ENCODE data around the gene NKD1.

The NKD1 gene

DNA sequence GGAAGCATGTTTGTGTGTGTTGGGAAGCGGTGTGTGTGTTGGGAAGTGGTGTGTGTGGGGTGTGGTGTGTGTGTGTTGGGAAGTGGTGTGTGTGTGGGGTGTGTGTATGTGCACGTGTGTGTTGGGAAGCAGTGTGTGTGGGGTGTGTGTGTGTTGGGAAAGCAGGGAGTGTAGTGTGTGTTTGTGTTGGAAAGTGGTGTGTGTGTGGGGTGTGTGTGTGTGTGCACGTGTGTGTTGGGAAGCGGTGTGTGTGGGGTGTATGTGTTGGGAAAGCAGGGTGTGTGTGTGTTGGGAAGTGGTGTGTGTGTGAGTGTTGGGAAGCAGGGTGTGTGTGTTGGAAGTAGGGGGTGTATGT lies 144.4 kb downstream of the NKD1 start:
- Histone ChIP-seq H3K9me3 (ENCODE audit: control insufficient read depth, low read length) (no peaks in the 10 kb centered on the region), H3K27me3 (replicated peaks; ENCODE audit: control insufficient read depth, insufficient read depth, low read length) (peaks cover 10% of the 10 kb centered on the region), H3K36me3 (ENCODE audit: control insufficient read depth, insufficient read depth, low read length, severe bottlenecking) (no peaks in the 10 kb centered on the region), H3K4me3 (ENCODE audit: low read length) (no peak overlapping the region), H3K4me1 (ENCODE audit: control insufficient read depth, insufficient read depth, low read length) (peaks cover 21% of the 10 kb centered on the region), H3K9ac (ENCODE audit: low read length) (no peak overlapping the region)
- DNase-seq (ENCODE audit: low read depth), result no peak

DNA sequence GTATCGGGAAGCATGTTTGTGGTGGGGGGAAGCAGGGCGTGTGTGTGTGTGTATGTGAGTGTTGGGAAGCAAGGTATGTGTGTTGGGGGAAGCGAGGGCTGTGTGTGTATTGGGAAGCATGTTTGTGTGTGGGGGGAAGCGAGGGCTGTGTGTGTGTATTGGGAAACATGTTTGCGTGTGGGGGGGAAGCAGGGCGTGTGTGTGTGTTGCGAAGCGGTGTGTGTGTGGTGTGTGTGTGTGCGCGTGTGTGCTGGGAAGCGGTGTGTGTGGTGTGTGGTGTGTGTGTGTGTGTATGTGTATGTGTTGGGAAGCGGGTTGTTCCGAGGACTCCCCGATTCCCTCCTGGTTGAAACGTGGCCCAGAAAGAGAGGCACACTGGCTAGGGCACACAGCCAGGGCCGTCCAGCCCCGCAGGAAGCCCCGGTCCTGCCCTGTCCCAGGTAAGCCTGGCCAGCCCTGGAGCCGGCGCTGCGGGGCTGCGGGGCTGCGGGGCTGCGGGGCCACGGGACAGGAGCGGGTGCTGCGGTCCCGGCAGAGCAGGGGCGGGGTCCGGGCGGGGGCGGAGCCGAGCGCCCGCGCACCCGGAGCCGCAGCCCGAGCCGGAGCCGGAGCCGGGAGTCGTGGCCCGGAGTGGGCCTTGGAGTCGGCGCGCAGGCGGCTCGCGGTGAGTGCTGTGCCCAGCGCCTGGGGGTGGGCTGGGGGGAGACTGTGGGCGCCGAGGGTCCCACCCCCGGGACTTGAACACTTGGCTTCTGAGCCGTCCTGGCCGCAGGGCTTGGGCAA lies 145.0 kb downstream of the NKD1 start, which contains the start of gene NOD2:
TSS of gene NOD2 (plus strand) at position 608 of the 783 bp plus-strand sequence. CDS start 5,890 bp downstream, outside the sequence.
- no peak for DNase-seq (ENCODE audit: low read depth)
- peak within 1 kb of the TSS; percentile 61 for H3K4me3 ChIP-seq (ENCODE audit: low read length)
- H3K9ac ChIP-seq (ENCODE audit: low read length), result peak within 1 kb of the TSS; percentile 45
- H3K36me3 ChIP-seq (ENCODE audit: control insufficient read depth, insufficient read depth, low read length, severe bottlenecking), result no peaks in the 10 kb centered on the region
- peaks cover 27% of the 10 kb centered on the region for H3K4me1 ChIP-seq (ENCODE audit: control insufficient read depth, insufficient read depth, low read length)
- no peaks in the 10 kb centered on the region for H3K9me3 ChIP-seq (ENCODE audit: control insufficient read depth, low read length)
- peaks cover 7% of the 10 kb centered on the region for H3K27me3 ChIP-seq (replicated peaks; ENCODE audit: control insufficient read depth, insufficient read depth, low read length)

DNA sequence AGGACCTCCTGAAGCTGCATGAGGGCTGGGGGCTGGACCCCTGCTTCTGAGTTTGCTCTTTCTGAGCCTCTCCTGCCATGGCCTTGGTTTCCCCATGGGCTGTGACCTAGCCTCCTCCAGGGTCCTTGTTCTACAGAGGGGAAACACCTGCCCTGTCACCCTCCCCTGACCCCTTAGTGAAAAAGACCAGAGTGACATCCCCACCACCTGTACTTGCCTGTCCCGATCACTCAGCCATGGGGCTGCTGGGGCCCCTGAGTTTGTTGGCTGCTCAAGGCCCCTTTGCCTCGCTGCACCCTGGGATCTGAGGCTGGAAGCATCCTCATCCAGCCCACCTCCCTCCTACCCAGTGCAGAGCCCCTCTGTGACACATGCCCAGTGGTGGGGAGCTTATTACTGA lies 146.0 kb downstream of the NKD1 start:
- no peak overlapping the region for H3K9ac ChIP-seq (ENCODE audit: low read length)
- peaks cover 7% of the 10 kb centered on the region for H3K27me3 ChIP-seq (replicated peaks; ENCODE audit: control insufficient read depth, insufficient read depth, low read length)
- H3K4me3 ChIP-seq (ENCODE audit: low read length), result no peak overlapping the region
- H3K36me3 ChIP-seq (ENCODE audit: control insufficient read depth, insufficient read depth, low read length, severe bottlenecking), result no peaks in the 10 kb centered on the region
- DNase-seq (ENCODE audit: low read depth), result no peak
- peaks cover 33% of the 10 kb centered on the region for H3K4me1 ChIP-seq (ENCODE audit: control insufficient read depth, insufficient read depth, low read length)
- H3K9me3 ChIP-seq (ENCODE audit: control insufficient read depth, low read length), result no peaks in the 10 kb centered on the region

DNA sequence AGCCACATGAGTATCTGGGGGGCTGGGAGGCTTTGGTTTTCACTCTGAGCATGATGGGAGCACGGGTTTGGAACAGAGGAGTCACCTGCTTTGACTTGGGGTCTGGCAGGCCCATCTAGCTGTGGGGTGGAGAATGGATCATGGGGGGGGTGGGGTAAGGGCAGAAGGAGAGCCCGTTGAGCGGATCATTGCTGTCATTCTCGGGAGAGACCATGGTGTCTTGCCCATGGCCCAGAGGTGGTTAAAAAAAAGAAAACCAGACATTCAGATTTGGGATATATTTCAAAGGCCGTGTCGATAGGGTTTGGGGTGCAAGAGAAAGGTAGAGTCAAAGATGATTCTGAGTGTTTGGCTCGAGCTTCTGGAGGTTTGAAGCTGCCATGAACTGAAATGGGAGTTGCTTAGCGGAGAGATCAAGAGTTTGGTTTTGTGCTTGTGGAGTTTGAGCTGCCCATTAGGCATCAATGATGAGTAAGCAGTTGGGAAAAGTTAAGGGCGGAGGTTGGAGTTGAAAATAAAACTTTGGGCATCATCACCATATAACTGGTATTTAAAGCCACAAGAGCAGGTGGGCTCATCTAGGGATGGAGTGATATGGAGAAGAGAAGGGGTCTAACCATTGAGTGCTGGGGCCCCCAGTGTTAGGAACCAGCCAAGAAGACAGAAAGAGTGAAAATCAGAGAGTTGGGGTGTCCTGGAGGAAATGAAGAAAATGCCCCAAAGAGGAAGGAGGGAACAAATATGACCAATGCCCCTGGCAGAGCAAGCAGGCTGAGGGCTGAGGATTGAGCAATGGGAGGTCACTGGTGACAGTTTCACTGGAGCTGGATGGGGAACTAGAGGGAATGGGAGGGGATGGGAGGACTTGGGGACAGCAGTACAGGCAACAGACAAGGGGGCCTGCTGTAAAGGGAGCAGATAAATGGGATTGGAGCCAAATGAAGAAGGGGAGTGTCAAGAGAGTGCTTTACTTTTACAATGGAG lies 147.1 kb downstream of the NKD1 start:
- H3K36me3 ChIP-seq (ENCODE audit: control insufficient read depth, insufficient read depth, low read length, severe bottlenecking), result no peaks in the 10 kb centered on the region
- H3K9ac ChIP-seq (ENCODE audit: low read length), result no peak overlapping the region
- no peaks in the 10 kb centered on the region for H3K9me3 ChIP-seq (ENCODE audit: control insufficient read depth, low read length)
- H3K4me1 ChIP-seq (ENCODE audit: control insufficient read depth, insufficient read depth, low read length), result peaks cover 41% of the 10 kb centered on the region
- H3K27me3 ChIP-seq (replicated peaks; ENCODE audit: control insufficient read depth, insufficient read depth, low read length), result peaks cover 7% of the 10 kb centered on the region
- no peak for DNase-seq (ENCODE audit: low read depth)
- no peak overlapping the region for H3K4me3 ChIP-seq (ENCODE audit: low read length)

DNA sequence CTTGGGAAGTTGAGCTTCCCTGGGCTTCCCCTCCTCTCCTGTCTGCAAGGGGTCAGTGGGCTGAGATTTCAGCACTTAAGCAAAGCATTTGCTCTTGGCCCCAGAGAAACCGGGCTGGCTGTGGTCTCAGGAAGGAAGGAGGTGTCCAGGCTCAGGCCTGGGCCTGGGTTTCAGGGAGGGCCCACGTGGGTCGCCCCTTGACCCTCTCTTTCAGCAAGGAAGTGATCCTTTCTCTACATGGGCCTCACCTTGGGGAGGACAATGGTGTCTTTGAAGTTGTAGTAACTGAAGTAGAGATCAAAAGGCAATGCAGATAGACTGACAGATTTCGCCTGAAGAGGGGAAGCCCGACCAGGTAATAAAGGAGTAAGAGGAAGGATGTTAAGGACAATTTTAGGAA lies 147.9 kb downstream of the NKD1 start:
- Histone ChIP-seq H3K4me1 (ENCODE audit: control insufficient read depth, insufficient read depth, low read length) (peaks cover 41% of the 10 kb centered on the region), H3K4me3 (ENCODE audit: low read length) (no peak overlapping the region), H3K9ac (ENCODE audit: low read length) (no peak overlapping the region), H3K9me3 (ENCODE audit: control insufficient read depth, low read length) (no peaks in the 10 kb centered on the region), H3K27me3 (replicated peaks; ENCODE audit: control insufficient read depth, insufficient read depth, low read length) (peaks cover 7% of the 10 kb centered on the region), H3K36me3 (ENCODE audit: control insufficient read depth, insufficient read depth, low read length, severe bottlenecking) (no peaks in the 10 kb centered on the region)
- no peak for DNase-seq (ENCODE audit: low read depth)

DNA sequence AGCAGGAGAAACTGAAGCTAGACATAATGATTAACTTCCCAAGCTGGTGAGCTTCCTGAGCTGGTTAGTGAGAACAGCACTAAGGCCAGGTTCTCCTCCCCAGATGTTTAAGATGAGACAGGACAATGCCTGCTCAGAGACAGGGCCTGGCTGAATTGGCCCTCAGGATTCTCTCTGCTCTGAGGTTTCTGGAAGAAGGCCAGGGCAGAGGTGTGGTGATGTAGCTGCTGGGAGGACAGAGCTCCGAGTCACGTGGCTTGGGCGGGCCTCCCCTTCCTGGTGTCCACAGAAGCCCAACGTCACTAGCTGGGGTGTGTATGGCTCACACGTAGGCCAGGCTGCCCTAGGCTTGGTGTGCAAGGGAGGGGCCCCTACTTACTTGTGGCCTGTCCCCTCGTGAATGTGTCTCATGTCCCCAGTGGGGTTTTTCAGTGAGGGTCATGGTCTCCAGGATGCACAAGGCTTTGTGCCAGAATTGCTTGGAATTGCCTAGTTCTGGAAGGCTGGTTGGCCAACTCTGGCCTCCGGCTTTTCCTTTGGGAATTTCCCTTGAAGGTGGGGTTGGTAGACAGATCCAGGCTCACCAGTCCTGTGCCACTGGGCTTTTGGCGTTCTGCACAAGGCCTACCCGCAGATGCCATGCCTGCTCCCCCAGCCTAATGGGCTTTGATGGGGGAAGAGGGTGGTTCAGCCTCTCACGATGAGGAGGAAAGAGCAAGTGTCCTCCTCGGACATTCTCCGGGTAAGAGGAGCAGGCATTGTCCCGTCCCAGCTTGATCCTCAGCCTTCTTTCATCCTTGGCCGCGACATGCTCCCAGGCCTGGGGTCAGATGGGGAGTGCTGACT lies 148.6 kb downstream of the NKD1 start:
- no peak for DNase-seq (ENCODE audit: low read depth)
- Histone ChIP-seq H3K36me3 (ENCODE audit: control insufficient read depth, insufficient read depth, low read length, severe bottlenecking) (no peaks in the 10 kb centered on the region), H3K9me3 (ENCODE audit: control insufficient read depth, low read length) (no peaks in the 10 kb centered on the region), H3K4me3 (ENCODE audit: low read length) (no peak overlapping the region), H3K27me3 (replicated peaks; ENCODE audit: control insufficient read depth, insufficient read depth, low read length) (peaks cover 7% of the 10 kb centered on the region), H3K4me1 (ENCODE audit: control insufficient read depth, insufficient read depth, low read length) (peaks cover 41% of the 10 kb centered on the region), H3K9ac (ENCODE audit: low read length) (no peak overlapping the region)

DNA sequence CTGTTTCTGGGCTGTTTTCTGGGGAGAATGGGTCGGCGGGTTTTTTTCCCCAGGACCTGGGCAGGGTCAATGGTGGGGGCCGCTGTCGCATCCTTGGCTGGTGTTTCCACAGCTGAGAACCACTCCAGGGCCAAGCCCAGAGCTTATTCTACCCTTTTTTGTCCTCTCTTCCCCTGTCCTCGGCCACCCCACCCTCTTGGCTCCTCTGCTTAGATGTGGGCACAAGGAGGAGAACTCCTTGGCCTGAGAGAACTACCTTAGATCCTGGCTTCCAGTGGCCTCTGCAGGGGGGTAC lies 149.2 kb downstream of the NKD1 start:
- Histone ChIP-seq H3K4me1 (ENCODE audit: control insufficient read depth, insufficient read depth, low read length) (peaks cover 41% of the 10 kb centered on the region), H3K36me3 (ENCODE audit: control insufficient read depth, insufficient read depth, low read length, severe bottlenecking) (no peaks in the 10 kb centered on the region), H3K4me3 (ENCODE audit: low read length) (no peak overlapping the region), H3K27me3 (replicated peaks; ENCODE audit: control insufficient read depth, insufficient read depth, low read length) (peaks cover 7% of the 10 kb centered on the region), H3K9ac (ENCODE audit: low read length) (no peak overlapping the region), H3K9me3 (ENCODE audit: control insufficient read depth, low read length) (no peaks in the 10 kb centered on the region)
- DNase-seq (ENCODE audit: low read depth), result no peak

DNA sequence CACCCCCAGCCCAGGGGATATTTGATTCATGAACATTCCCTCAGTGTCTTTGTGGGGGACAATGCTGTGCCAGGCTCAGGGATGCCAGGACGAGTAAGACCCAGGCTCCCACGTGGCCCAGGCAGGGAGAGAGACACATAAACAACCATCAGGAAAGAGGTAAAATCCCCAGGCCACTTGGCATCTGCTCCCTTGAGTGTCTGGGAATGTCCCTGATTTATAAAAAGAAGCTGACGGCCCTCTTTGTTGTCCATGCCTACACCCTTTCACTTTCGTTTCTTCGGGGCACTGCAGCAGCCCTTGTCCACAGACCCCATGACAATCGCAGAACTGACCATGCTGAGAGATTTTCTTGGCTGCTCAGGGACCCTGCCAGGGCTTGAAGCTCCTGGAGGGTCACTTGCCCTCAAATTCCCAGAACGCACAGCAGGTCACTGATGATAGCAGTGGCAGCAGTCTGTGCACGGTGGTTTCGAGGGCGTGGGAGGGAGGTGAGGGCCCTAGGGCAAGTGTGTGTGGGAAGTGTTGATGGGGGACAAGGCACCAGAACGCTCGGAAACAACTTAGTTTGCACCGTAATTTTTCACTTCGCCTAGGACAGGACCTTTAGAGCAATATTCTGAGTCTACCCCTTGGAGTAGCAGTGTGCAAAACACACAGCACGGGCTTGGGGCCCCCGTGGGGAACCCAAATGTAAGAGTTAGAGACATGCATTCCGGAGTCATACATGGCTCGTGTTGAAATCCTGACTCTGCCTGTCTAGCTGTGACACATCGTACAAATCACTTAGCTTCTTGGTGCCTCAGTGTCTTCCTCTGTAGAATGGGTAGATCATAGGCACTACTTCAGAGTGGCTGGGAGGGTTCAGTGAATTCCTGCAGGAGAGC lies 149.9 kb downstream of the NKD1 start:
- peaks cover 7% of the 10 kb centered on the region for H3K27me3 ChIP-seq (replicated peaks; ENCODE audit: control insufficient read depth, insufficient read depth, low read length)
- H3K4me3 ChIP-seq (ENCODE audit: low read length), result peak overlapping the region; percentile 72
- H3K36me3 ChIP-seq (ENCODE audit: control insufficient read depth, insufficient read depth, low read length, severe bottlenecking), result no peaks in the 10 kb centered on the region
- peak; percentile 13 for DNase-seq (ENCODE audit: low read depth)
- peak overlapping the region; percentile 44 for H3K9ac ChIP-seq (ENCODE audit: low read length)
- H3K9me3 ChIP-seq (ENCODE audit: control insufficient read depth, low read length), result no peaks in the 10 kb centered on the region
- peaks cover 41% of the 10 kb centered on the region for H3K4me1 ChIP-seq (ENCODE audit: control insufficient read depth, insufficient read depth, low read length)
